ENCODE results near the gene TWIST2.

Gene TWIST2

GRCh38 chr2:238847841-238848690 is at the start of gene TWIST2:
Gene TWIST2, plus strand, starts transcription at chr2:238848085. Its CDS starts 131 bp downstream, at chr2:238848216.
- no peak for DNase-seq (ENCODE audit: low read depth in 2 of 2)

- no peak for DNase-seq (ENCODE audit: low read depth in 2 of 2)
Observed at GRCh38 chr2:238801791-238802190, 46.1 kb upstream of the TWIST2 start.

GRCh38 chr2:238802957-238803356 is 44.9 kb upstream of the TWIST2 start:
- no peak for DNase-seq (ENCODE audit: low read depth in 2 of 2)

- DNase-seq (ENCODE audit: low read depth in 2 of 2): no peak
Observed at GRCh38 chr2:238803996-238804870, 43.7 kb upstream of the TWIST2 start.

- DNase-seq (ENCODE audit: low read depth in 2 of 2): no peak
Observed at GRCh38 chr2:238808761-238809160, 39.1 kb upstream of the TWIST2 start.

- DNase-seq (ENCODE audit: low read depth in 2 of 2): no peak
Observed at GRCh38 chr2:238810321-238810720, 37.6 kb upstream of the TWIST2 start.

- DNase-seq (ENCODE audit: low read depth in 2 of 2): no peak
Observed at GRCh38 chr2:238811293-238811692, 36.6 kb upstream of the TWIST2 start.

GRCh38 chr2:238811759-238812158 is 36.1 kb upstream of the TWIST2 start:
- no peak for DNase-seq (ENCODE audit: low read depth in 2 of 2)

GRCh38 chr2:238813109-238813508 is 34.8 kb upstream of the TWIST2 start:
- no peak for DNase-seq (ENCODE audit: low read depth in 2 of 2)

- no peak for DNase-seq (ENCODE audit: low read depth in 2 of 2)
Observed at GRCh38 chr2:238814815-238815214, 33.1 kb upstream of the TWIST2 start.

- DNase-seq (ENCODE audit: low read depth in 2 of 2): no peak
Observed at GRCh38 chr2:238816291-238816690, 31.6 kb upstream of the TWIST2 start.

- no peak for DNase-seq (ENCODE audit: low read depth in 2 of 2)
Observed at GRCh38 chr2:238817382-238817781, 30.5 kb upstream of the TWIST2 start.

- DNase-seq (ENCODE audit: low read depth in 2 of 2): no peak
Observed at GRCh38 chr2:238817891-238818290, 30.0 kb upstream of the TWIST2 start.

- no peak for DNase-seq (ENCODE audit: low read depth in 2 of 2)
Observed at GRCh38 chr2:238818561-238818960, 29.3 kb upstream of the TWIST2 start.

- no peak for DNase-seq (ENCODE audit: low read depth in 2 of 2)
Observed at GRCh38 chr2:238820197-238820596, 27.7 kb upstream of the TWIST2 start.

- no peak for DNase-seq (ENCODE audit: low read depth in 2 of 2)
Observed at GRCh38 chr2:238820916-238821315, 27.0 kb upstream of the TWIST2 start.

- no peak for DNase-seq (ENCODE audit: low read depth in 2 of 2)
Observed at GRCh38 chr2:238821391-238821790, 26.5 kb upstream of the TWIST2 start.

- DNase-seq (ENCODE audit: low read depth in 2 of 2): no peak
Observed at GRCh38 chr2:238821944-238822670, 25.8 kb upstream of the TWIST2 start.

GRCh38 chr2:238822955-238823354 is 24.9 kb upstream of the TWIST2 start:
- no peak for DNase-seq (ENCODE audit: low read depth in 2 of 2)

- DNase-seq (ENCODE audit: low read depth in 2 of 2): no peak
Observed at GRCh38 chr2:238831177-238831576, 16.7 kb upstream of the TWIST2 start.

- DNase-seq (ENCODE audit: low read depth in 2 of 2): no peak
Observed at GRCh38 chr2:238834982-238835381, 12.9 kb upstream of the TWIST2 start.

- DNase-seq (ENCODE audit: low read depth in 2 of 2): no peak
Observed at GRCh38 chr2:238835726-238836301, 12.1 kb upstream of the TWIST2 start.
